HG03025 (cell line): Measurements from ENCODE around the gene MLST8.
"Not testable (repeated sequence)": the region's sequence is repeated elsewhere in the genome, so short reads cannot be mapped to it uniquely, and the experiment has no call there.

ENCODE experiments used
- ATAC-seq: cut with Tn5 transposase; IDR thresholded peaks from one replicate; pipeline ENCODE4 v1.9.1; 2021; ENCODE audit warnings: mild to moderate bottlenecking, moderate library complexity; ENCODE audit not compliant: unreplicated experiment, low FRiP score

The MLST8 gene

DNA sequence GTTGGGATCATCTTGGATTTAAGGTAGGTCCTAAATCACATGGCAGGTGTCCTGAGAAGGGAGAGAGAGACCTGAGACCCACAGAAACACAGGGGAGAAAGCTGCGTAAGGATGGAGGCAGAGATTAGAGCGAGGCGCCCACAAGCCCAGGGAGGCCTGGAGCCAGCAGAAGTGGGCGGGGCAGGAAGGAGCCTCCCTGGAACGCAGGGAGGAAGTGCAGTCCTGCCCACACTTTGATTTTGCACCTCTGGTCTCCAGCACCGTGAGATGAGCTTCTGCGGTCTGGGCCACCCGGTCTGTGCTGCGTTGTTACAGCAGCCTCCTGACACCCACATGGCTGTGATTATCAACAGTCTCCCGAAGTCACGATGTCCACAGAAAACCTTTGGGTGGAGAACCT, 37.3 kb downstream of the MLST8 start:
- no peak for ATAC-seq

- no peak for ATAC-seq
Measured at GRCh38 chr16:2243031-2243528, 37.8 kb downstream of the MLST8 start.

- ATAC-seq: no peak
Measured at GRCh38 chr16:2243781-2244180, 38.5 kb downstream of the MLST8 start.

GRCh38 chr16:2244301-2244700, 39.0 kb downstream of the MLST8 start:
- no peak for ATAC-seq

DNA sequence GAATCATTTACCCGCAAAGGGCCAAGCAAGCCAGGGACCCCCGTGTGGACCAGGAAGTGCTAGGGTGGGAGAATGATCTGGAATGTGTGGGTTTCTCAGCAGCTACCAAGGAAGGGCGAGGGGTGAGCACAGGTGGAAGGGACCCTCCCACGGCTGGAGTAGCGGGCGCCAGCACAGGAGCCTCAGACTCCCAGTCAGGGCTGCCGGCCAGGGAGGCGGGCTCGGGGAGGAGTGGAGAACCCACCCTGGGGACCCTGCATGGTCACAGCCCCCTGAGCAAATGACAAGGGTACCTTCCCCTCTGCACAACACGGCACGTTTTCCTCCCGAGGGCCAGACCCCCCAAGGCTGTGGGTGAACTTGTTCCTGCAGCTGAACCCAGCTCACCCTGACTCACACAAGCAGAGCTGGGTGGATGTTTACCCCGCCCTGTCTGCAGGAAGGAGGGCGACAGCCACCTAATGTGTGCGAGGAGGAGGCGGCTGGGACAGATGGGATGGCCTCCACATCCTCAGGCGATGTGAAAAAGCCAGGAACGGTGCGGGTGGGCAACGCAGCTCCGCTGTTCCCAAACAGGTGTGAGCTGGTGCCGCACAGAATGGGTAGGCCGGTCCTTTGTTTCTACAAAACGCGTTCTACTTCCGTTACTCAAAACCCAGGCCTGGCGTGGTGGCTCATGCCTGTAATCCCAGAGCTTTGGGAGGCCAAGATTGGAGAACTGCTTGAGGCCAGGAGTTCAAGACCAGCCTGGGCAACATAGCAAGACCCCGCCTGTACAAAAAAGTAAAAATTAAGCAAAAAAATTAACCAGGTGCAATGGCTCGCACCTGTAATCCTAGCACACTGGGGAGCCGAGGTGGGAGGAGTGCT, 39.9 kb downstream of the MLST8 start:
- no peak for ATAC-seq

DNA sequence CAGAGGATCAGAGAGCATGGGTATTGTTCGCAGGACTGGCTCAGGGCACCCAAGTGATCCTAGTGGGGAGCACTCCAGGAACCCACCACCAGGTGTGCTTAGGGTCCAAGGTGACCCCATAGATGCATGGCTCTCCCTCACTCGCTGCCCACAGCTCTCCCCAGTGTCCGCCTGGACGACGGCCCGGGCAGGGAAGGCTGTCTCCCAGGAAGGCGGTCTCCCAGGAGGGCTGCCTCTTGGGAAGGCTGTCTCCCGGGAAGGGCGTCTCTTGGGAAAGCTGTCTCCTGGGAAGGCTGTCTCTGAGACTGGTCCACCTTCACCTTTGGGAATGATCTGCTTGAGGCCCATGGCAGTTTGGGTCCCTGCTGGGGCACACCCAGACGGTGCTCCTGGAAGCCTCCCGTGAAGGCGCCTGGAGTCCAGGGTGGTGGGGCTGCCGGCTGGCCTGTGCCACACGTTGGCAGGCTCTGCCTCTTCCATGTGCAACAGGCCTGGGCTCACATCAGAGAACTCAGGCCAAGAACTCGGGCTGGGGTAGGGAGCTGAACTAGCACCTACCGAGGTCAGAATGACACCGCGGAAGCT, 41.1 kb downstream of the MLST8 start:
- no peak for ATAC-seq

- ATAC-seq: peak; percentile 23
Measured at GRCh38 chr16:2250652-2251295, 45.5 kb downstream of the MLST8 start.

DNA sequence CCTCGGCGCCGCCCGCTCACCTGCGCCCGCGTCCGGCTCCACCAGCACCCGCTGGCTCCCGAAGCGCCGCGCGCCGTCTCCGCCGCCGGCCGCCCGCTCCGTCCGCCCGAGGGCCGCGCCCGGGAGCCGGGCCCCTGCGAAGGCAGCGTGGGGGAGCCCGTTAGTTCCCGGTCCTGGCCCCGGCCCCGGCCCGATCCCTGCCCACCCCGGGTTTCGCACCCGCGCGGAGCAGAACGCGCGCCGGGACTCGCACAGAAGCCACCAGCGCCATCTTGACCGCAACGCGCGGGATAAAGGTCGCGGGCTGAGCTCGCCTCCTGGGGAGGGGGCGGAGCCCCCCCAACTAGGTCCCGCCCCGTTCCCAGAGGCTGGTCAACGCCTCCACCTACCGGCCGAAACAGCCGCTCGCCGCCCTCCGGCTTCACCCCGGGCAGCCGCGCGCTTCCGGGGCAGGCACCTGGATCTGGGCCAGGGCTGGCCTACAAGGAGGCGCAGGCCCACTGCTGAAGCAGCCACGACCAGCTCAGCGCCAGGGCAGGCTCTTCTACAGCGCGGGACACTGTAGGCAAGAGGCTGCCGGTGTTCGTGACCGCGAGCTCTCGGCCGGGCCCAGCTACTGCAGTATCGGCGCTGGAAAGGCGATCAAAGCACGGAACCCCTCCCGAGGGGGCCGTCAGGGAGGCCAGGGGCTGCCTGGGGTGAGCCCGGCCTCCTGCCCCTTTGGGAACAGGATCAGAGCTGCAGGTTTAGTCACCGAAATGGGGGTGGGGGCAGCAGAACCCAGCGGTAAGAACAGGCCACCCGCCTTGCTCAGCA, 46.2 kb downstream of the MLST8 start, which contains the start of gene ECI1:
Gene ECI1 (minus strand): TSS at position 292 of the 816 bp plus-strand sequence. CDS start 21 bp downstream, at position 271.
- ATAC-seq: peak; percentile 77

DNA sequence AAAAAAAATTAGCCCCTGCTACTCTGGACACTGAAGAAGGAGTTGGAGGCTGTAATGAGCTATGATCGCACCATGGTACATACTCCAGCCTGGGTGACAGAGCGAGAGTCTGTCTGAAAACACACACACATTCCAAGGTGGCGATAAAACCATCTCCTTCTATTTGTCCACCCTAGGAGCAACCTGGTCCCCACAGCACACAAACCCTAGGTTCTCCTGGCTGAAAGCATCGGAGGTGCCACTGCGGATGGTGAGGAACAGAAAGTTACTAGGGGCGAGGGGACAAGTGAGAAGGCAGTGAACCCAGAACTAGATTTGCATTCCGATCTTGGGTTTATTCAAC, 47.5 kb downstream of the MLST8 start:
- no peak for ATAC-seq

DNA sequence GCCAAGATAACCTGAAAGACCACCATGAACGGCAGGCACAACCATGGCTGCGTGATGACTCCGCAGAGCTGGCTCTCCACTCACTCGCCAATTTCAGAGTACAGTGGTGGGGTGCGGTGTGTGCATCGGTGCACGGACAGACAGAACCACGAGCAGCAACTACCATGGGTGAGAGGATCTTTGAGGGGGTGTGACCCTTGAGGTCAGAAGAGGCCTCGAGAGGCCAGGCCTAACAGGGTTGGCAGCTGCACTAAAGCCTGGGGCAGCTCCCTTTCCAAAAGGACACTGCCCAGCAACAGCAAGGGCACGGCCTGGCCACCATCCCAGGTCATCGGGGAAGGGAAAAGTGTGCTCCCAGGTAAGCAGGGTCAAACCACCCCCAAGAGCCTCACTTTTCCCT, 48.0 kb downstream of the MLST8 start:
- no peak for ATAC-seq

GRCh38 chr16:2256531-2257140, 51.4 kb downstream of the MLST8 start:
- no peak for ATAC-seq

GRCh38 chr16:2257726-2258125, 52.5 kb downstream of the MLST8 start:
- ATAC-seq: no peak

DNA sequence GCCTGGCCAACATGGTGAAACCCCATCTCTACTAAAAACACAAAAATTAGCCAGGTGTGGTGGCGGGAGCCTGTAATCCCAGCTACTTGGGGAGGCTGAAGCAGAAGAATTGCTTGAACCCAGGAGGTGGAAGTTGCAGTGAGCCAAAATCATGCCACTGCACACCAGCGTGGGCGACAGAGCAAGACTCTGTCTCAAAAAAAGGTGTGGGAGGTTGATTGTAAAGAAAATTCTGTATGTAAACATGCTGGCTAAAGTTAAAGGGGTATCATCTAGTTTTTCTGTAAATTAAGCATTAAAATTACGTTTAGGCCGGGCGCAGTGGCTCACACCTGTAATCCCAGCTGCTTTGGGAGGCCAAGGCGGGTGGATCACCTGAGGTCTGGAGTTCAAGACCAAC, 53.3 kb downstream of the MLST8 start:
- not testable (repeated sequence) for ATAC-seq
